GM21447 (cell line): ENCODE measurements around the gene MAGEB6.
"Not testable (repeated sequence)": the region's sequence is repeated elsewhere in the genome, so short reads cannot be mapped to it uniquely, and the experiment has no call there.

Experiments
- ATAC-seq: cut with Tn5 transposase; IDR thresholded peaks from one replicate; pipeline ENCODE4 v1.9.1; 2021; ENCODE audit not compliant: unreplicated experiment

The MAGEB6 gene

DNA sequence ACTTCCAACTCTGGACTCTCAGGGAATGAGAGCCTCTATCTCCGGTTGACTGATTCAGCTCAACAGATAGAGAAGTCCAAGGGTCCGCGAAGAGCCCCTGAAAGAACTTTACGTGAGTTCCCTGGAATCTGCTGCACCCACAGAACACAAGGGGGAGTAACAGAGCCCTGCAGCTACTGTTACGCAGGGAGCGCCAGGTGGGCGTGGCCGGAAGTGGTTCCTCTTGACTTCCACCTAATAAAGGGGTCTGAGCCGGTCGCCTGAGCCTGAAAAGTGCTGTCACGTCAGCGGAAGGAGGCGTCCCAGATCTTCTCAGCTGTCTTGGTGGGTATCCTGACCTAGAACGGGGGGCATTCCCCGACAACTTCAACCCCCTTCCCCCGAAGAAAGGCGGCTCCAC lies at the start of gene MAGEB6:
Gene MAGEB6, plus strand, starts transcription at position 237 of the 400 bp plus-strand sequence. CDS start 1,407 bp downstream, outside the sequence.
- no peak for ATAC-seq

DNA sequence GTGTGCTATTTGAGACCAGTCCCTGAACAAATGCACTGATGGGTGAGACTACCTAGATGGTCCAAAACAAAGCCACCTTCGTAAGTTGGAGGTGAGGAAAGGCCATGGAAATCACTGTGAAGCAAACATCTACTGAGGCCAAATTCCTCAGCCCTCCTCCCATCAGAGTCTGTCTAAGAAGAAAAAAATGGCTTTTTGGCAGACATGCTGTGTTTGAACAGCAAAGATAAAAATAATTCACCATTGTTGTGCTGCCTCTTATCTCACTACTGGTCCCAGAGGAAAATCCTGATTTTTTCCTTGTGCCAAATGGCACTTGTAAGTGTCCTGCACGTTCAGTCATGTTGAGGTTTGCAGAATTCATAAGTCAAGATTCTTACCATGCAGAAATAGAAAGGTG lies 46.2 kb upstream of the MAGEB6 start:
- ATAC-seq: no peak

DNA sequence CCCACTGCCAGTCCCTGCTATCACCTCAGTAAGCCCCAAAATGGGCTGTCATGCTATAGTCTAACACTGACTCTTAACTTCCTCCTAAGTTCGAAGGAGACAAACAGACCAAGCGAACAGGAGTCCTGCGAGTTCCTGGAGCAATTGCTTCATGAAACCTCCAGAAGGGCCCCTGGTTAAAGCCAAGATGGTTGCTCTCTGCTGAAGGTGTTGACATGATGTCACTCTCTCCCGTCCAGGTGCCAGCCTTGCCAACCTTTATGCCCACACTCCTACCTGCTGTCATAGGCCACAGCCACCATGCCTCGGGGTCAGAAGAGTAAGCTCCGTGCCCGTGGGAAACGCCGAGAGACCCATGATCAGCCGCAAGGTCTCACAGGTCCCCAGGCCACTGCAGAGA lies 31.9 kb upstream of the MAGEB6 start, which contains the start of gene MAGEB6B:
Gene MAGEB6B, plus strand, starts transcription at position 301 of the 400 bp plus-strand sequence. Its CDS starts 0 bp downstream, at position 301.
- ATAC-seq: no peak

GRCh38 chrX:26203561-26203960 lies 11.3 kb downstream of the MAGEB6 start:
- no peak for ATAC-seq

- ATAC-seq: not testable (repeated sequence)
These were observed 12.5 kb downstream of the MAGEB6 start for GRCh38 chrX:26204717-26205116.

DNA sequence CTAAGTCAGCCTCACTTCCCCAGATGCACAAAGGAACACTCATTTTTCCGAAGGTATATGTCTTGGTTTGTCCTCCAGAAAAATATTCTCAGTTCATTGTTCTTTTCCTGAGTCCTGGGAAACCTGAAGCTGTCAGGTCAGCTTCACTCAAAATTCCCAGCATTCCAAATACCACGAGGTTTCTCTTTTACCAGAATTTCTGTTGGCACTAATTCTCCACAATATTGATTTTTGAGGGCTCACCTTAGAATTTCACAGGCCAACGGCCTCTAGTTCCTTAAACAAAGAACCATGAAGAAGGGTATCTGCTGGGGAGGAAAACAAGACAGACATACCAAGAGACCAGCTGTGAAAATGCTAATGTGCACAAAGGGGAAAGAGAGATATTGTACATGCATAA lies 15.8 kb downstream of the MAGEB6 start:
- ATAC-seq: no peak

GRCh38 chrX:26215869-26216268 lies 23.6 kb downstream of the MAGEB6 start, which contains the start of gene MAGEB5:
TSS of gene MAGEB5 (plus strand) at chrX:26216169. CDS start at chrX:26217302, 1,133 bp downstream.
- ATAC-seq: no peak

DNA sequence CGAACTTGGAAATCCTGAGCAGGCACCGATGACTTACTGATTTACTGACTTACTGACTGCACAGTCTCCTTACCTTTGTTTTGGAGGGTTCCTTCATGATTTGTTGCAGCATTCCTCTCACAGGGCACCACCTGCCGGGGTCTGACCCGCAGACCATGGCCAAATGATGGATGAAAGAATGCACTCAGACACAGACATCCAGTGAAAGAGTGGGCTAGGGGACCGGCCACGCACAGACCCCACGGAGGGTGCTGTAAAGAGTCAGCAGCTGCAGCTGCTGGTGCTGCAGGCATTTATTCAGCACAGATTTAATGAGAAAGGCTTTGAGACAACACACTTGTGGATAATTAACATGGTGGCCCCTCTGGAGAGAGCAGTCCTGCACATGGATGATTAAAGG lies 27.1 kb downstream of the MAGEB6 start:
- ATAC-seq: no peak

GRCh38 chrX:26234177-26234576 lies 41.9 kb downstream of the MAGEB6 start:
- ATAC-seq: no peak
